ENCODE results near the gene INSC.

DNA sequence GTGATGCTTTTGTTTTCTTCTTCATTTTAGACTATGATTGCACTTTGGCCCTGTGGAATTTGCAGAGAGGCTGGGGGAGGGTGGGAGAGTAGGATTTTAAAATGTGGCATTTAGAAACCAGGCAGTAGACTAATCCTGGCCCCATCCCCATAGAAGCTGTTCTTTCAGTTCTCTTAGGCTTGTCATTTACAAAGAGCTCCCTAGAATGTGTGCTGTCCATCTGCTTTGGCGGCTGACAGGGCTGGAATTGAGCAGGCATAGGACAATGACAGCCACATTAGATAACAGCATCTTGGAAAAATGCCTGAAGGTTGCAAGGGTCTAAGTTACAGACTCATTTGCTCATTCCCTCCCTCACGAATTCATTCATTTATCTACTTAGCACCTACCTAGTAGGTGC, 9.8 kb downstream of the INSC start:
- TF ChIP-seq, protein P1, sequence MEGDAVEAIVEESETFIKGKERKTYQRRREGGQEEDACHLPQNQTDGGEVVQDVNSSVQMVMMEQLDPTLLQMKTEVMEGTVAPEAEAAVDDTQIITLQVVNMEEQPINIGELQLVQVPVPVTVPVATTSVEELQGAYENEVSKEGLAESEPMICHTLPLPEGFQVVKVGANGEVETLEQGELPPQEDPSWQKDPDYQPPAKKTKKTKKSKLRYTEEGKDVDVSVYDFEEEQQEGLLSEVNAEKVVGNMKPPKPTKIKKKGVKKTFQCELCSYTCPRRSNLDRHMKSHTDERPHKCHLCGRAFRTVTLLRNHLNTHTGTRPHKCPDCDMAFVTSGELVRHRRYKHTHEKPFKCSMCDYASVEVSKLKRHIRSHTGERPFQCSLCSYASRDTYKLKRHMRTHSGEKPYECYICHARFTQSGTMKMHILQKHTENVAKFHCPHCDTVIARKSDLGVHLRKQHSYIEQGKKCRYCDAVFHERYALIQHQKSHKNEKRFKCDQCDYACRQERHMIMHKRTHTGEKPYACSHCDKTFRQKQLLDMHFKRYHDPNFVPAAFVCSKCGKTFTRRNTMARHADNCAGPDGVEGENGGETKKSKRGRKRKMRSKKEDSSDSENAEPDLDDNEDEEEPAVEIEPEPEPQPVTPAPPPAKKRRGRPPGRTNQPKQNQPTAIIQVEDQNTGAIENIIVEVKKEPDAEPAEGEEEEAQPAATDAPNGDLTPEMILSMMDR (conservative IDR thresholded peaks at IDR 0.05; ENCODE audit: low read depth, low read length) = no peak
- no peak for TF ChIP-seq EZH2 (IDR thresholded peaks at IDR 0.05; ENCODE audit: borderline replicate concordance, low read depth, low read length, poor library complexity, severe bottlenecking)

Measured in A673 (cell line).